H9 (cell line): ENCODE data around the gene TBX15. TPM values are rescaled to one million over a fixed set of nuclear protein-coding genes. Genes with fewer than 3 reads are reported as not detected.

ENCODE experiments used
- DNase-seq: peaks from one replicate; pipeline ENCODE4 v3.0.0-alpha.2; 2017
- H2AFZ ChIP-seq: one replicate; pipeline ENCODE4 v1.6.1; 2013; ENCODE audit warnings: mild to moderate bottlenecking, low read length, control low read depth, moderate library complexity
- H2AK5ac ChIP-seq: 2 replicates; pipeline ENCODE4 v1.6.1; 2013; ENCODE audit warnings: low read length, control low read depth, mixed read lengths; ENCODE audit not compliant: insufficient read length
- H2BK120ac ChIP-seq: one replicate; pipeline ENCODE4 v1.6.1; 2013; ENCODE audit warnings: low read depth, mild to moderate bottlenecking, low read length, control low read depth, inconsistent platforms; ENCODE audit not compliant: poor library complexity, severe bottlenecking
- H2BK12ac ChIP-seq: 2 replicates; pipeline ENCODE4 v1.6.1; 2013; ENCODE audit warnings: low read length, control low read depth, mixed read lengths, low read depth; ENCODE audit not compliant: insufficient read length
- H2BK15ac ChIP-seq: 2 replicates; pipeline ENCODE4 v1.6.1; 2013; ENCODE audit warnings: low read depth, low read length, control low read depth
- H2BK20ac ChIP-seq: one replicate; pipeline ENCODE4 v1.6.1; 2013; ENCODE audit warnings: low read depth, mild to moderate bottlenecking, low read length, control low read depth, inconsistent platforms; ENCODE audit not compliant: poor library complexity, severe bottlenecking
- H2BK5ac ChIP-seq: 2 replicates; pipeline ENCODE4 v1.6.1; 2013; ENCODE audit warnings: low read length, control low read depth, mixed read lengths; ENCODE audit not compliant: insufficient read length
- H3K14ac ChIP-seq: 2 replicates; pipeline ENCODE4 v1.6.1; 2013; ENCODE audit warnings: low read length, control low read depth; ENCODE audit not compliant: insufficient read depth
- H3K18ac ChIP-seq: 2 replicates; pipeline ENCODE4 v1.6.1; 2013; ENCODE audit warnings: low read depth, mild to moderate bottlenecking, mixed read lengths, low read length, control low read depth; ENCODE audit not compliant: insufficient read length
- H3K23ac ChIP-seq: 2 replicates; pipeline ENCODE4 v1.6.1; 2013; ENCODE audit warnings: low read length, control low read depth, mixed read lengths, low read depth; ENCODE audit not compliant: insufficient read length
- H3K23me2 ChIP-seq: 2 replicates; pipeline ENCODE4 v1.6.1; 2013; ENCODE audit warnings: low read depth, mild to moderate bottlenecking, mixed read lengths, low read length, control low read depth; ENCODE audit not compliant: insufficient read length, poor library complexity, severe bottlenecking
- H3K27ac ChIP-seq: 2 replicates; pipeline ENCODE4 v1.5.1; 2013; ENCODE audit warnings: low read length, control low read depth, mixed read lengths, low read depth; ENCODE audit not compliant: insufficient read length
- H3K27me3 ChIP-seq: 2 replicates; pipeline ENCODE4 v1.6.1; 2013; ENCODE audit warnings: low read length, control low read depth, inconsistent platforms; ENCODE audit not compliant: insufficient read depth
- H3K4ac ChIP-seq: 2 replicates; pipeline ENCODE4 v1.6.1; 2013; ENCODE audit warnings: low read depth, mild to moderate bottlenecking, control low read depth, inconsistent platforms, low read length, moderate library complexity
- H3K4me1 ChIP-seq: 2 replicates; pipeline ENCODE4 v1.6.1; 2013; ENCODE audit warnings: low read length, control low read depth, inconsistent platforms; ENCODE audit not compliant: insufficient read depth
- H3K4me2 ChIP-seq: 2 replicates; pipeline ENCODE4 v1.6.1; 2013; ENCODE audit warnings: low read length, control low read depth, mixed read lengths; ENCODE audit not compliant: insufficient read length, insufficient read depth
- H3K56ac ChIP-seq: 2 replicates; pipeline ENCODE4 v1.6.1; 2013; ENCODE audit warnings: low read depth, mild to moderate bottlenecking, mixed read lengths, low read length, control low read depth; ENCODE audit not compliant: insufficient read length
- H3K79me1 ChIP-seq: 2 replicates; pipeline ENCODE4 v1.6.1; 2013; ENCODE audit warnings: low read depth, mild to moderate bottlenecking, moderate library complexity, low read length, control low read depth, inconsistent platforms; ENCODE audit not compliant: insufficient read depth, poor library complexity, severe bottlenecking
- H3K79me2 ChIP-seq: 2 replicates; pipeline ENCODE4 v1.6.1; 2013; ENCODE audit warnings: low read length, control low read depth, inconsistent platforms; ENCODE audit not compliant: insufficient read depth
- H3K9ac ChIP-seq: 2 replicates; pipeline ENCODE4 v1.6.1; 2013; ENCODE audit warnings: low read length, control low read depth, mixed read lengths; ENCODE audit not compliant: insufficient read length; ENCODE audit errors: extremely low read depth
- H3K9me3 ChIP-seq: one replicate; pipeline ENCODE4 v1.6.1; 2013; ENCODE audit warnings: low read depth, low read length, inconsistent platforms; ENCODE audit not compliant: control insufficient read depth
- H3T11ph ChIP-seq: one replicate; pipeline ENCODE4 v1.6.1; 2013; ENCODE audit warnings: mild to moderate bottlenecking, low read length, control low read depth, inconsistent platforms
- H4K20me1 ChIP-seq: one replicate; pipeline ENCODE4 v1.6.1; 2013; ENCODE audit not compliant: control insufficient read depth, insufficient read length, insufficient read depth
- H4K5ac ChIP-seq: 2 replicates; pipeline ENCODE4 v1.6.1; 2013; ENCODE audit warnings: low read depth, mild to moderate bottlenecking, mixed read lengths, low read length, control low read depth; ENCODE audit not compliant: insufficient read length
- H4K8ac ChIP-seq: replicated peaks from 2 replicates; pipeline ENCODE4 v1.6.1; 2013; ENCODE audit warnings: low read length, control low read depth, mixed read lengths, low read depth; ENCODE audit not compliant: insufficient read length
- H4K91ac ChIP-seq: 2 replicates; pipeline ENCODE4 v1.6.1; 2013; ENCODE audit warnings: low read depth, mild to moderate bottlenecking, moderate library complexity, mixed read lengths, low read length, control low read depth; ENCODE audit not compliant: insufficient read length
- H3K27ac Mint-ChIP-seq, 3 experiments: 2 replicates in 2 of 3; 3 replicates in 1 of 3; pipeline ENCODE4 v1.8.0; 2020 to 2021; ENCODE audit warnings: mixed read lengths in 3 of 3, mild to moderate bottlenecking in 1 of 3, moderate library complexity in 1 of 3
- H3K27me3 Mint-ChIP-seq: 2 replicates; pipeline ENCODE4 v1.8.0; 2021; ENCODE audit warnings: low read depth, mild to moderate bottlenecking, moderate library complexity, mixed read lengths
- H3K36me3 Mint-ChIP-seq, 3 experiments: 2 replicates in 2 of 3; 3 replicates in 1 of 3; pipeline ENCODE4 v1.8.0; 2020 to 2021; ENCODE audit warnings: low read depth in 3 of 3, mixed read lengths in 3 of 3; ENCODE audit not compliant: insufficient read depth in 1 of 3
- H3K4me1 Mint-ChIP-seq, 2 experiments: 2 replicates each; pipeline ENCODE4 v1.8.0; 2020; ENCODE audit warnings: mixed read lengths in 2 of 2
- H3K4me3 Mint-ChIP-seq, 2 experiments: 2 replicates in 1 of 2; 3 replicates in 1 of 2; pipeline ENCODE4 v1.8.0; 2020 to 2021; ENCODE audit warnings: mild to moderate bottlenecking in 2 of 2, mixed read lengths in 2 of 2, moderate library complexity in 1 of 2
- H3K9me3 Mint-ChIP-seq, 2 experiments: 2 replicates in 1 of 2; 3 replicates in 1 of 2; pipeline ENCODE4 v1.8.0; 2020; ENCODE audit warnings: mild to moderate bottlenecking in 2 of 2, mixed read lengths in 2 of 2, moderate library complexity in 1 of 2
- WGBS: extraction: QIAGEN DNeasy Blood & Tissue Kit; methylation state at CpG from one replicate; pipeline ENCODE4 v1.1.7; 2013; ENCODE audit warnings: missing lambda C conversion rate, low lambda C conversion rate, mixed read lengths; ENCODE audit not compliant: insufficient read length; ENCODE audit errors: extremely low coverage; 5-methylcytosine and 5-hydroxymethylcytosine counted together
- total RNA-seq: library from RNA; stranded (reverse); gene quantifications from 2 replicates; pipeline ENCODE4 v1.2.1, GENCODE V29; 2021
- TF ChIP-seq, protein P1 (sequence below): fragments of 200-600 bp; sonication (generic); conservative IDR thresholded peaks from 3 replicates; pipeline ENCODE4 v1.8.0; 2021; ENCODE audit warnings: antibody characterized with exemption, mild to moderate bottlenecking

Gene TBX15
- total RNA-seq, 1 experiment from 2014 or later, result 0.07 TPM

DNA sequence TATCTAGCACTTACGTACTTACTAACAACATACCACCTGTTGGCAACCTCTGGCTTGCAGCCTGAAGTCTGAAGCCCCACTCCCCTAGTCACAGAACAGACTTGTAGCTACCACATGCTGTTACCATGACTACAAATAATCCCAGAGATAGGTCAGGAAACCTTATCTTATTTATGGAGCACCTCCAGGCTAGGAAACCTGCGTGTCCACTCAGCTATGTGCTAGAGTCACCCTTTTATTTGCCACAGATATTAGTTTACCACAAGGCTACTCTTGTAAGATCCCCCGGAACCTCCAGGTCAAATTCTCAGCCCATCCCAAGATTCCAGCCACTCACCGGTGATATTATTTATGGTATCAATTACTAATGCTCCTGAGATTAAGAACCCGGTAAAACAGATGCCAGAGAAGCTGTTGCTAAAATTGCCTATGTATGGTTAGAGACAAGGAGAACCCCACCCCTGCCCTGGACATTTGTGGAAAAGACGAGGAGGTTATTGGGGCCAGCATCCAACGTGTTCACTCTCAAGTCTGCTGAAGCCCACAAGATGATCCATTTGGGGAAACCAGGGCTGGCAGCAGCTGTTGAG is 116.5 kb downstream of the TBX15 start:
- DNase-seq, result no peak
- Histone ChIP-seq H3K23ac (no peak overlapping the region), H3K9ac (no peak overlapping the region), H3K56ac (no peak overlapping the region), H2BK15ac (no peak overlapping the region), H4K91ac (no peak overlapping the region), H3K79me2 (no peaks in the 10 kb centered on the region), H2BK120ac (no peak overlapping the region), H3K14ac (no peak overlapping the region), H2BK20ac (no peak overlapping the region), H3K4me1 (no peaks in the 10 kb centered on the region), H3K18ac (no peak overlapping the region), H3K4ac (no peak overlapping the region), H2BK12ac (no peak overlapping the region), H2AK5ac (no peak overlapping the region), H4K5ac (no peak overlapping the region), H3K27ac (no peak overlapping the region), H3K4me2 (no peak overlapping the region), H3K79me1 (no peaks in the 10 kb centered on the region), H3T11ph (no peak overlapping the region), H3K27me3 (no peaks in the 10 kb centered on the region), H4K20me1 (no peaks in the 10 kb centered on the region), H3K23me2 (no peaks in the 10 kb centered on the region), H2AFZ (no peak overlapping the region), H4K8ac (no peak overlapping the region), H3K9me3 (no peaks in the 10 kb centered on the region), H2BK5ac (no peak overlapping the region)
- Mint-ChIP-seq H3K27me3 (no peaks in the 10 kb centered on the region), H3K4me1 (no peaks in the 10 kb centered on the region), H3K4me3 (no peak overlapping the region), H3K27ac (peak overlapping the region in 1 of 3 experiments; percentile 40; a peak in 1 of 7 replicates), H3K36me3 (no peaks in the 10 kb centered on the region), H3K9me3 (no peaks in the 10 kb centered on the region; a peak in 1 of 5 replicates)
- TF ChIP-seq, protein P1, sequence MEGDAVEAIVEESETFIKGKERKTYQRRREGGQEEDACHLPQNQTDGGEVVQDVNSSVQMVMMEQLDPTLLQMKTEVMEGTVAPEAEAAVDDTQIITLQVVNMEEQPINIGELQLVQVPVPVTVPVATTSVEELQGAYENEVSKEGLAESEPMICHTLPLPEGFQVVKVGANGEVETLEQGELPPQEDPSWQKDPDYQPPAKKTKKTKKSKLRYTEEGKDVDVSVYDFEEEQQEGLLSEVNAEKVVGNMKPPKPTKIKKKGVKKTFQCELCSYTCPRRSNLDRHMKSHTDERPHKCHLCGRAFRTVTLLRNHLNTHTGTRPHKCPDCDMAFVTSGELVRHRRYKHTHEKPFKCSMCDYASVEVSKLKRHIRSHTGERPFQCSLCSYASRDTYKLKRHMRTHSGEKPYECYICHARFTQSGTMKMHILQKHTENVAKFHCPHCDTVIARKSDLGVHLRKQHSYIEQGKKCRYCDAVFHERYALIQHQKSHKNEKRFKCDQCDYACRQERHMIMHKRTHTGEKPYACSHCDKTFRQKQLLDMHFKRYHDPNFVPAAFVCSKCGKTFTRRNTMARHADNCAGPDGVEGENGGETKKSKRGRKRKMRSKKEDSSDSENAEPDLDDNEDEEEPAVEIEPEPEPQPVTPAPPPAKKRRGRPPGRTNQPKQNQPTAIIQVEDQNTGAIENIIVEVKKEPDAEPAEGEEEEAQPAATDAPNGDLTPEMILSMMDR, result no peak
- no CpG with 5 or more reads among the region's 7 CpGs for WGBS
